AG04449 (cell line): ENCODE results near the gene JAKMIP1.

Experiments
- CTCF ChIA-PET: fragments of 350-600 bp; formaldehyde crosslinking; extraction: SDS; loops from one replicate; lab custom pipeline; 2021; ENCODE audit warnings: antibody characterized with exemption; lab: Yijun Ruan, JAX
- POLR2A ChIA-PET: fragments of 400-600, 350-600 bp; formaldehyde crosslinking; extraction: SDS; loops from one replicate; lab custom pipeline; 2020; ENCODE audit warnings: antibody characterized with exemption, inconsistent platforms; lab: Yijun Ruan, JAX
- DNase-seq: peaks from one replicate; pipeline ENCODE4 v3.0.0-alpha.2; 2010; ENCODE audit warnings: low read depth, low spot score
- H3K4me3 ChIP-seq: 2 replicates; pipeline ENCODE4 v1.5.1; 2011; ENCODE audit warnings: low read depth, mild to moderate bottlenecking, control low read depth, low read length
- TF ChIP-seq, protein P1 (sequence below): IDR thresholded peaks from one replicate; pipeline ENCODE4 v1.5.1; 2011; ENCODE audit warnings: mild to moderate bottlenecking, moderate library complexity, low read length, control low read depth, inconsistent platforms; ENCODE audit not compliant: insufficient read depth; ENCODE audit errors: missing control alignments

JAKMIP1 gene

DNA sequence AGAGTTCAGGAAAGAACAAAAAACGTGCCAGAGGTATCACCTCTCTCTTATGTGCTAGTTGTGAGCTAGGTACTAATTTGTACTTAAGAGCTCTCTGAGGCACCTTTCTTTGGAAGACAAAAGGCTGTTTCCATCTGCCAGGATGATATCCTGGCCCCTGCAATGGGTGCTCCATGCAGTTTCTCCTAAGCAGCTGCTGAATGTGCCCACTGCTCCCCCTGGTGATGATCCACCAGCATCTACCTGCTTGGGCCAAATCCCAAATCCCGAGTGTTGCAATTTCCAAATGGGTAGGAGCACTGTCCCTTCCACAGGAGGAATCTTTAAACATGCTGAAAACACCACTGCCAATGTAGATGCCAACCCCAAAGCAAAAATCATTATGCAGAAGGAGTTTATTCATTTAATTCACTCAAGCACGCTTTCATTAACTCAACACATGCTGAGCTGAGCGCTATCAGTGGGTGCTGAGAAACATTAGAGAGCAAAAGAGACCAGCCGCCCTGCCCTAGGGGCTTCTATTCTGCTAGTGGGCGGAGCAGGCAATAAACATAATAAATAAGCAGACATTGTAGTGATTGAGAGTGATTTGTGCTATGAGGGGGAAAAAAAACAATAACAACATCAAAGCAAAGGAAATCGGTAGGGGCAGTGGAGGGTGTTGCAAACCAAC, 112.5 kb downstream of the JAKMIP1 start:
- TF ChIP-seq, protein P1, sequence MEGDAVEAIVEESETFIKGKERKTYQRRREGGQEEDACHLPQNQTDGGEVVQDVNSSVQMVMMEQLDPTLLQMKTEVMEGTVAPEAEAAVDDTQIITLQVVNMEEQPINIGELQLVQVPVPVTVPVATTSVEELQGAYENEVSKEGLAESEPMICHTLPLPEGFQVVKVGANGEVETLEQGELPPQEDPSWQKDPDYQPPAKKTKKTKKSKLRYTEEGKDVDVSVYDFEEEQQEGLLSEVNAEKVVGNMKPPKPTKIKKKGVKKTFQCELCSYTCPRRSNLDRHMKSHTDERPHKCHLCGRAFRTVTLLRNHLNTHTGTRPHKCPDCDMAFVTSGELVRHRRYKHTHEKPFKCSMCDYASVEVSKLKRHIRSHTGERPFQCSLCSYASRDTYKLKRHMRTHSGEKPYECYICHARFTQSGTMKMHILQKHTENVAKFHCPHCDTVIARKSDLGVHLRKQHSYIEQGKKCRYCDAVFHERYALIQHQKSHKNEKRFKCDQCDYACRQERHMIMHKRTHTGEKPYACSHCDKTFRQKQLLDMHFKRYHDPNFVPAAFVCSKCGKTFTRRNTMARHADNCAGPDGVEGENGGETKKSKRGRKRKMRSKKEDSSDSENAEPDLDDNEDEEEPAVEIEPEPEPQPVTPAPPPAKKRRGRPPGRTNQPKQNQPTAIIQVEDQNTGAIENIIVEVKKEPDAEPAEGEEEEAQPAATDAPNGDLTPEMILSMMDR, result peak; percentile 57
- ChIA-PET POLR2A (no interaction called here), CTCF (interaction anchor here (0.8 to 3.6 kb wide), 4 partner anchors 8 to 90 kb away, joined by 3 to 37 read pairs (median 3); no protein-coding TSS in a partner anchor)
- DNase-seq, result no peak
- no peak overlapping the region for H3K4me3 ChIP-seq

DNA sequence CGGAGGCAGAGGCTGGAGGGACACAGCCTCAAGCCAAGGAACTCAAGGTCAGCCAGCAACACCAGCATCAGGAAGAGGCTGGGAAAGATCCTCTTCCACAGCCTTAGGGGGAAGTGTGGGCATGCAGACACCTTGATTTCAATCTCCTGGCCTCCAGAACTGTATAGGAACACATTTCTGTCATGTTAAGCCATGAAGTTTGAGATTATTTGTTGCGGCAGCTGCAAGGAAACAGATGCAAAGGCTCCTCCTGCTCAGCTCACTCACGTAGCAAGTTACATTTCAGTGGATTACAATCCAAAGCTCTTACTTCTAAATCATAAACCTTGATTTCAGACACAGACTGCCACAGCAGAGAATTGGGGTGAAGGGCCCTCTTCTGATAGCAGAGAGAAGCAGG, 113.5 kb downstream of the JAKMIP1 start:
- POLR2A ChIA-PET, result no interaction called here
- no peak for DNase-seq
- TF ChIP-seq, protein P1, result no peak
- no peak overlapping the region for H3K4me3 ChIP-seq
- CTCF ChIA-PET, result interaction anchor here (1.1 to 3.6 kb wide), 2 partner anchors 86 to 89 kb away, joined by 3 to 37 read pairs; no protein-coding TSS in a partner anchor

DNA sequence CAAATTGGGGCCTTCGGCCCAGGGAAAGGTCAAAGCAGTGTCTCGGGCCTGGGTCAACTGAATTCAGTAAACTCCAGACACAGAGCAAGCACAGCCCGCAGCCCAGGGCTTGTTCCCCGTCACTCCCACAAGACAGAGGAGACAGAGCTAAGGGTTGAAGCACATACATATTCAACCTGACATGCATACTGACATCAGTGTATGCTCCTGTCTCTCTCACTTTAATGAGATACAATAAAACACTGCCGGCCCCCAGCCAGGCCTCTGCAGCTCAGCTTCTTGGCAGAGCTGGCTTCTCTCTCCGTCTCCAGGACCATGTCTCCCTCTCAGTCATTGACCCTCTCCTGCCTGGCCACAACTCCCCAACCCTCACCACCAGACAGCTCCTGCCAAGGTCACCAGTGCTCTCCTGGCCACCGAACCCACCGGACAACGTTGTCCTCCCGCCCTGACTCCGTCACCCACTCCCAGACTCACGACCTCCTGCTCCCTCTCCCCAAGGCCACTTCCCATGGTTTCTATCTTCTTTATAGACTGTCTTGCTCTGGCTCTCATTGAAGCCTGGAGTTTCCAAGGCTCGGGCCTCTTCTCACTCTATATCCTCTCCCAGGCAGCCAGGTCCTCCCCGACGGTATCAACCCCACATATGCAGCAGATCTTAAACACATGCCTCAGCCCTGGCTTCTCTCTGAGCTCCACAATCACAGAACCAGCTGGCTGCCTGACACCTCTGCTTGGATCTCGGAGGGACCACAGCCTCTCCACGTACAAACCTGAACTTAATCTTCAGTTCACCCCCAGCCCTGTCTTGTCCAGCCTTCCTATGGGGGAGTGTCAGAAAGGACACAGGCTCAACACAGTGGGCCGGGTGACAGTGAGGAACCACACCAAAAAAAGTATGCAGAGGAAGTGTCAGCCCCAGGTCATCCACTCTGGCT, 114.4 kb downstream of the JAKMIP1 start:
- POLR2A ChIA-PET, result no interaction called here
- CTCF ChIA-PET, result interaction anchor here (1.4 kb wide), 1 partner anchor 88 kb away, joined by 5 read pairs; no protein-coding TSS in a partner anchor
- TF ChIP-seq, protein P1, result no peak
- H3K4me3 ChIP-seq, result no peak overlapping the region
- DNase-seq, result no peak

DNA sequence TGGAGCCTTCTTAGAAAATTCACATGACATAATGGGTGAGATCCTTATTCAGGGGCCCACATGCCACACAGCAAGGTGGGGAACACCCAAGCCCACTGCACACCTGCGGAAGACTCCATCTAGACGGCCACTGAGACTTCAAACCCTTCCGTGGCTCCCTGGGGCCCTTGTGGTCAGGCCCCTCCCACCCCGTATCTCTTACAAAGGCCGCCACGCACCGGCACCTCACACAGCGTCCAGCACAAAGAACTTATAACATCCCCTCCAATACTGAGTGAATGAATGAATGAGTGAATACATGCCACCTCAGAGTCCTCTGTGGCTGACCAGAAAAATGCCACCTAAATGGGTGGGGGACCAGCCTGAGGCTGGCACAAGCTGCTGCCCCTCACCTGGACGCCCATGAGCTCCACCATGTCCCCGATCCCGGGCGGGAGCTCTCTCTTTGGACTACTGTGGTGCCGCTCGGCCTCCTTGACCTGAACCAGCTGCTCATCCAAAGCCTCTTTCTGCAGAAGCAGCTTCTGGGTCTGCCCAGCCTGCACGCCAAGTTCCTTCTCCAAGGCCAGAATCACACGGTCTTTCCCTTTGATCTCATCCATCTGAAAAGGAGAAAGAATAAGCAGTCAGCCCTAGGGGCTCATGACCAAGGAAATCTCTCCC, 115.2 kb downstream of the JAKMIP1 start:
- TF ChIP-seq, protein P1, result no peak
- ChIA-PET CTCF (interaction anchor here (1.4 kb wide), 1 partner anchor 87 kb away, joined by 5 read pairs; no protein-coding TSS in a partner anchor), POLR2A (no interaction called here)

DNA sequence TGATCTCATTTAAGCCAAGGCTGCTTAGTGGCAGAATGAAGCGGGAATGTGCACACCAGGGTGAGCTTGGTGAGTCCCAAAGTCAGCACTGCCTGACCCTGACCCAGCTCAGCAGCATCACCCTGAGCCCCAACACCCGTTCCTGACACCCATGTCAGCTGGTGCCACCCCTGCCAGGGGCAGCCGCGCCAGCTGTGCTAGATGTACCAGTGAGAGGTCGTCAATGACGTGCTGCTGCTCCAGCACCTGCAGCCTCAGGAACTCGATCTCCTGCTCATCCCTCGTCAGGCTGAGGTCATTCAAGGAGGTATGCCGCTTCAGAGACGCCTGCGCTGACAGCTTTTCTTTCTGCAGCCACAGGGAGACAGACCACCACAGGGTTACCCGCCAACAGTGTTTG, 120.4 kb downstream of the JAKMIP1 start:
- CTCF ChIA-PET, result interaction anchor here (0.9 to 1.1 kb wide), 3 partner anchors 8 to 43 kb away, joined by 3 read pairs; no protein-coding TSS in a partner anchor
- no peak overlapping the region for H3K4me3 ChIP-seq
- POLR2A ChIA-PET, result no interaction called here
- TF ChIP-seq, protein P1, result no peak
- no peak for DNase-seq

More for the DNA sequence above, 115.2 kb downstream of the JAKMIP1 start:
- no peak for DNase-seq
- no peak overlapping the region for H3K4me3 ChIP-seq
